GM12878 (cell line): ENCODE measurements around the gene TRIP11.

Experiments used
- CTCF ChIP-seq, 3 experiments: IDR thresholded peaks in 2 of 3; conservative IDR thresholded peaks in 1 of 3; 2 replicates each; pipeline ENCODE4 v1.5.1; 2011; ENCODE audit warnings: low read depth in 3 of 3, low read length in 3 of 3, mild to moderate bottlenecking in 3 of 3, control low read depth in 2 of 3, moderate library complexity in 2 of 3, inconsistent platforms in 1 of 3, mixed read lengths in 1 of 3; ENCODE audit not compliant: control insufficient read depth in 2 of 3, insufficient read depth in 1 of 3; ENCODE audit errors: extremely low read depth in 1 of 3
- ELK1 ChIP-seq: IDR thresholded peaks from 2 replicates; pipeline ENCODE4 v1.6.1; 2012; ENCODE audit warnings: low read depth, low read length, improper control_type of control experiment
- FOXM1 ChIP-seq: IDR thresholded peaks from 2 replicates; pipeline ENCODE4 v1.6.1; 2012; ENCODE audit warnings: low read depth, mild to moderate bottlenecking, inconsistent platforms, low read length, moderate library complexity
- IRF3 ChIP-seq: fragments of 450-650 bp; IDR thresholded peaks from 2 replicates; pipeline ENCODE4 v1.6.1; 2014; ENCODE audit warnings: mild to moderate bottlenecking
- NR2C2 ChIP-seq: IDR thresholded peaks from 2 replicates; pipeline ENCODE4 v1.6.1; 2011; ENCODE audit warnings: borderline replicate concordance, low read depth; ENCODE audit not compliant: control insufficient read depth, insufficient read length
- SMC3 ChIP-seq: IDR thresholded peaks from 2 replicates; pipeline ENCODE4 v1.6.1; 2011; ENCODE audit warnings: low read length, improper control_type of control experiment, borderline replicate concordance
- USF2 ChIP-seq: IDR thresholded peaks from 2 replicates; pipeline ENCODE4 v1.6.1; 2011; ENCODE audit warnings: low read depth, low read length, improper control_type of control experiment, borderline replicate concordance

- TF ChIP-seq NR2C2, result no peak
- TF ChIP-seq CTCF (IDR thresholded peaks at IDR 0.05 in 2 of 3, conservative IDR thresholded peaks at IDR 0.05 in 1 of 3; ENCODE audit: control insufficient read depth in 2 of 3, extremely low read depth in 1 of 3, insufficient read depth in 1 of 3, low read depth in 3 of 3, low read length in 3 of 3), result no peak
- no peak for TF ChIP-seq IRF3
- TF ChIP-seq ELK1, result no peak
- TF ChIP-seq USF2, result no peak
- no peak for TF ChIP-seq SMC3
- no peak for TF ChIP-seq FOXM1
These were observed 56.3 kb downstream of the TRIP11 start for GRCh38 chr14:91983588-91983987.
